Peyer's patch (tissue), 4 donors: Measurements from ENCODE around the gene NKD2. TPM values are rescaled to one million over a fixed set of nuclear protein-coding genes. Genes with fewer than 3 reads are reported as not detected.
"Not testable (repeated sequence)": the region's sequence is repeated elsewhere in the genome, so short reads cannot be mapped to it uniquely, and the experiment has no call there.

ENCODE experiments used
- DNase-seq, 3 donors: peaks; one replicate each; pipeline ENCODE4 v3.0.0-alpha.2; 2017 to 2019
- H3K27ac ChIP-seq, 4 donors: fragments of 200-600 bp; sonication (generic); one replicate each; pipeline ENCODE4 v1.5.1; 2016 to 2019
- H3K27me3 ChIP-seq, 2 donors: fragments of 200-600 bp; sonication (generic); one replicate each; pipeline ENCODE4 v1.5.1; 2019
- H3K36me3 ChIP-seq, 3 donors: fragments of 200-600 bp; sonication (generic); one replicate each; pipeline ENCODE4 v1.5.1; 2016 to 2019
- H3K4me1 ChIP-seq, 4 donors: fragments of 200-600 bp; sonication (generic); one replicate each; pipeline ENCODE4 v1.5.1; 2016 to 2019
- H3K4me3 ChIP-seq, 4 donors: fragments of 200-600 bp; sonication (generic); 1 replicate in 3 of 4; 2 replicates in 1 of 4; pipeline ENCODE4 v1.5.1; 2016 to 2019; ENCODE audit warnings: mild to moderate bottlenecking in 1 of 4
- H3K9me3 ChIP-seq, 4 donors: fragments of 200-600 bp; sonication (generic); one replicate each; pipeline ENCODE4 v1.5.1; 2016 to 2019; ENCODE audit warnings: mild to moderate bottlenecking in 1 of 4
- CTCF ChIP-seq, 6 experiments: fragments of 450-650 bp in 4 of 6; fragments of 200-600 bp in 2 of 6; sonication (generic) in 1 of 6; IDR thresholded peaks; one replicate each; pipeline ENCODE4 v1.5.1; 2017 to 2019; ENCODE audit warnings: antibody characterized with exemption in 6 of 6, mild to moderate bottlenecking in 3 of 6, moderate library complexity in 1 of 6
- POLR2A ChIP-seq, 2 donors: fragments of 450-650 bp; IDR thresholded peaks; one replicate each; pipeline ENCODE4 v1.5.1; 2017; ENCODE audit warnings: antibody characterized with exemption in 2 of 2, mild to moderate bottlenecking in 2 of 2, moderate library complexity in 2 of 2
- total RNA-seq, 4 donors: library from RNA; depleted of rRNA; stranded (reverse); fragments of >200 nt; gene quantifications; one replicate each; pipeline ENCODE4 v1.1.0, GENCODE V29; 2016

Gene NKD2
- total RNA-seq, 4 donors from 2014 or later: 1.9 to 9.9 (median 3.5) TPM

GRCh38 chr5:969408-969839 lies 39.2 kb upstream of the NKD2 start:
- H3K4me3 ChIP-seq: no peak overlapping the region
- no peaks in the 10 kb centered on the region for H3K4me1 ChIP-seq
- H3K9me3 ChIP-seq: no peaks in the 10 kb centered on the region
- no peak overlapping the region for H3K27ac ChIP-seq
- no peaks in the 10 kb centered on the region for H3K36me3 ChIP-seq
- TF ChIP-seq POLR2A (IDR thresholded peaks at IDR 0.05) (no peak), CTCF (IDR thresholded peaks at IDR 0.05) (no peak)
- DNase-seq: no peak
- H3K27me3 ChIP-seq: no peaks in the 10 kb centered on the region

GRCh38 chr5:972575-972974 lies 36.0 kb upstream of the NKD2 start:
- not testable (repeated sequence) for H3K36me3 ChIP-seq, DNase-seq, H3K9me3 ChIP-seq, H3K4me3 ChIP-seq, H3K27ac ChIP-seq, H3K4me1 ChIP-seq, H3K27me3 ChIP-seq

- TF ChIP-seq CTCF (IDR thresholded peaks at IDR 0.05) (no peak), POLR2A (IDR thresholded peaks at IDR 0.05) (no peak)
- Histone ChIP-seq H3K27ac (no peak overlapping the region), H3K27me3 (no peaks in the 10 kb centered on the region), H3K4me1 (no peaks in the 10 kb centered on the region), H3K4me3 (no peak overlapping the region), H3K36me3 (no peaks in the 10 kb centered on the region), H3K9me3 (no peaks in the 10 kb centered on the region)
- peak in 1 of 3 donors; percentile 43 for DNase-seq
Observed at GRCh38 chr5:976849-977751, 31.5 kb upstream of the NKD2 start.

- TF ChIP-seq POLR2A (IDR thresholded peaks at IDR 0.05) (no peak), CTCF (IDR thresholded peaks at IDR 0.05) (no peak)
- DNase-seq: no peak
Observed at GRCh38 chr5:978054-978453, 30.5 kb upstream of the NKD2 start.

GRCh38 chr5:978693-979092 lies 29.9 kb upstream of the NKD2 start:
- TF ChIP-seq CTCF (IDR thresholded peaks at IDR 0.05) (no peak), POLR2A (IDR thresholded peaks at IDR 0.05) (no peak)
- H3K9me3 ChIP-seq: no peaks in the 10 kb centered on the region
- no peaks in the 10 kb centered on the region for H3K4me1 ChIP-seq
- no peak overlapping the region for H3K27ac ChIP-seq
- no peak for DNase-seq
- no peaks in the 10 kb centered on the region for H3K36me3 ChIP-seq
- no peaks in the 10 kb centered on the region for H3K27me3 ChIP-seq
- H3K4me3 ChIP-seq: no peak overlapping the region

More at GRCh38 chr5:978054-978453, 30.5 kb upstream of the NKD2 start:
- no peaks in the 10 kb centered on the region for H3K36me3 ChIP-seq
- H3K27me3 ChIP-seq: no peaks in the 10 kb centered on the region
- H3K27ac ChIP-seq: no peak overlapping the region
- H3K9me3 ChIP-seq: no peaks in the 10 kb centered on the region
- H3K4me1 ChIP-seq: no peaks in the 10 kb centered on the region
- H3K4me3 ChIP-seq: no peak overlapping the region

- no peak overlapping the region for H3K27ac ChIP-seq
- DNase-seq: no peak
Observed at GRCh38 chr5:979100-979817, 29.3 kb upstream of the NKD2 start.

More at GRCh38 chr5:979100-979817, 29.3 kb upstream of the NKD2 start:
- no peaks in the 10 kb centered on the region for H3K9me3 ChIP-seq
- H3K36me3 ChIP-seq: no peaks in the 10 kb centered on the region
- H3K4me1 ChIP-seq: no peaks in the 10 kb centered on the region
- H3K4me3 ChIP-seq: no peak overlapping the region
- TF ChIP-seq POLR2A (IDR thresholded peaks at IDR 0.05) (no peak), CTCF (IDR thresholded peaks at IDR 0.05) (no peak)
- no peaks in the 10 kb centered on the region for H3K27me3 ChIP-seq
